Measurements from ENCODE around the gene PHACTR3.

The PHACTR3 gene

DNA sequence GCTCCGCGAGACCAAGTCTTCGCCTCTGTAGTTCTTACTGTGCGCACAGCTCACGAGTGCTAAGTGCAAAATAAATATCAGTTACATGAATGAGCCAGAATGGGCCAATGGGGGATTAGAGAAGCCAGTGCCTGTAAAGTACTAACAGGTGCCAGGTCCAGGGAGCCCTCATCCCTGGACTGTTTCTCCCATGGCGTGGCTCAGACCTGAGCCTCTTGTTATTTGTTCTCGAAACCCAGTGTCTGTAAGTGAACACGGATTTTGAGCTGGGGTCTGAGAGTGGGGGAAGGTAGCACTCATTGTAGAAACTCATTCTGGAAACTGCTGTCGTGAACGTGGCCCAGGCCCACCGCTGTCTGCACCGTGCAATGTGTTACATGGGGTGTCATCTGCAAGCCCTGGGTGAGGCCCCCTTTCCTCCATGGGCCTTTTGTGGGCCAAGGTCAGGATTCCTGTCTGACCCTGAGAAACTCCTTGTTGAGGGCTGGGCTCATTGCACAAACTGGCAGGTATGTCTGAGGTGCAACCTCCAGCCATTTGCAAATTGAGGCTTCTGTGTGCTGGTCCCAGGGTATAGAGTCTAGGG is 174.4 kb downstream of the PHACTR3 start:
- TF ChIP-seq CTCF (conservative IDR thresholded peaks at IDR 0.05; ENCODE audit: low read depth, low read length), result no peak
- no peak overlapping the region for H3K4me3 ChIP-seq (ENCODE audit: low read depth, low read length)
- DNase-seq (ENCODE audit: low read depth), result no peak

DNA sequence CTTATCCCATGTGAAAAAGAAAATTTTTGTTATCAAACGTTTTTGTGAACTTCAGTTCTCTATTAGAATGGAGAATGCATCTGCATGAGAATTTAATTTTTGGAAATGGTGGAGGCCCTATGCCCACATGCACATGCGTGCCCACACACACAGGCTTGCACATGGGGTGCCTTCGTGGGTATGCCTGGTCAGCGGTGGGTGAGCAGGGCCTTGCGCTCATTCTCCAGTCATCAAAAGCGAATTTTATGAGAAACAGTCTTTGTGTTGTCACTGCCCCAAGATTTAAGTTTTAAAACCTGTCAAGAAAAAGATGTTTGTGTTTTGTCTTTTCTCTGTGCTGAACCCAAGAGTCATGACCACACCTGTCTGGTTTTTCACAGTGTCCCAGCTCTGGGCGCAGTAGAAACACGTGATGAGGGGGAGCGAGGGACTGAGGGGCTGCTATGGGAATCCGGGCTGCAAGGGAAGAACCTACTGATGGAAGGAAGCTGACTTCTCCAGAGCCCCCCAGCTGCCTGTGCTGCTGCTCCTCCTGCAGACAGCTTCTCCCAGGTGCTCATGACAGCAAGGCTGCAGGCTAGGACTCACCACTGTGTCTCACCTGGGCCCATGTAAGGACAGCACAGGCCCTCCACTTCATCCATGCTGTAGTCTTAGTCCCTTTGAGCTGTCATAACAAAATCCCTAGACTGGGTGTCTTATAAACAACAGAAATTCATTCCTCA is 175.5 kb downstream of the PHACTR3 start:
- DNase-seq (ENCODE audit: low read depth), result no peak
- no peak for TF ChIP-seq CTCF (conservative IDR thresholded peaks at IDR 0.05; ENCODE audit: low read depth, low read length)
- no peak overlapping the region for H3K4me3 ChIP-seq (ENCODE audit: low read depth, low read length)

DNA sequence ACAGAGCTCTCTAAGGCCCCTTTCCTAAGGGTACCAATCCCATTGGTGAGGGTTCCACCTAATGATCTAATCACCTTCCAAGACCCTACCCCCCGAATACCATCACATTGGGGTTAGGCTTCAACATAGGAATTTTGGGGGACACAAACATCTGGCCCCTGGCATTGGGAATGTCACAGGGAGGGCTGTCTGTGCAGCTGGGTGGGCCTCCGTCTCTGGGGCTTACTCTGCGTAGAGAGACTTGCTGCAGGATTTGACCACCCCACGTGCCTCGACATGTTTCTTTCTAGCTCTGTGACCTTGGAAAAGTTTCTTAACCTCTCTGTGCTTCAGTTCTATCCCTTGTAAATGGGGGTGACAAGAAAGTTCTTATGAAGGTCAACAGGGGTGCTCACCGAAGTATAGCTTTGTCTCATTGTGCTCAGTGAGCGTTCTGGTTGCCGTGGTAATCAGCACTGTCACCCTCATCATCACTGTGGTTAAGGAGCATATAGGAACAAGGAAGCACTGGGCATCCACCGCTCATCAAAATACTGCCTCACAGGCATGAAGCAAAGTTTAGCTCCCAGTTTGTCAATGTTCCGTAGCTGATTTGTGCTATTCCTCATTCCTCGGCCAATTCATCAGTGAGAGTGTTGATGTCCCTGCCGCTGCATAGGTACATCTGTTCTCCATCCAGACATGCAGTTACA is 176.3 kb downstream of the PHACTR3 start:
- DNase-seq (ENCODE audit: low read depth), result no peak
- no peak overlapping the region for H3K4me3 ChIP-seq (ENCODE audit: low read depth, low read length)
- TF ChIP-seq CTCF (conservative IDR thresholded peaks at IDR 0.05; ENCODE audit: low read depth, low read length), result no peak

DNA sequence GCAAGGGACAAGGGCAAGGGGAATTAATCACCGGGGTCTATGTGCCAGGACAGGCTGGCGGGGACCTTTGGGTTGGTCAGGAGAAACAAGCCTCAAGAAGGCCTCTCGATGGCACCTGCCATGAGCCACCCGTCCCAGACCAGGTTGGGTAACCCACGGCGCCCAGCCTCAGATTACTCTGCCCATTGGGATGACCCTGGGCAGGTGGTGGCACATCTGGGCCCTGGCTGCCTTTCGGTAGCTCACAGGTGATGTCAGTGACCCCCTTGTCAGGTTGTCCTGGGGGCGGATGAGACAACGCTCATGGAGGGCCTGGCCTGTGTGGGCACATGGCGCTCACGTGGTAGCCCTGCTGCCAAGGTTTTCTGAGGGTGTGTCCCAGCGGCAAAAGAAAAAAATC is 176.9 kb downstream of the PHACTR3 start:
- no peak for DNase-seq (ENCODE audit: low read depth)
- no peak overlapping the region for H3K4me3 ChIP-seq (ENCODE audit: low read depth, low read length)
- no peak for TF ChIP-seq CTCF (conservative IDR thresholded peaks at IDR 0.05; ENCODE audit: low read depth, low read length)

GRCh38 chr20:59782986-59783640 is 178.8 kb downstream of the PHACTR3 start:
- peak; percentile 47 for DNase-seq (ENCODE audit: low read depth)
- peak; percentile 83 for TF ChIP-seq CTCF (conservative IDR thresholded peaks at IDR 0.05; ENCODE audit: low read depth, low read length)
- no peak overlapping the region for H3K4me3 ChIP-seq (ENCODE audit: low read depth, low read length)

GRCh38 chr20:59783641-59784010 is 179.3 kb downstream of the PHACTR3 start:
- no peak for TF ChIP-seq CTCF (conservative IDR thresholded peaks at IDR 0.05; ENCODE audit: low read depth, low read length)
- no peak for DNase-seq (ENCODE audit: low read depth)

More at GRCh38 chr20:59783641-59784010, 179.3 kb downstream of the PHACTR3 start:
- no peak overlapping the region for H3K4me3 ChIP-seq (ENCODE audit: low read depth, low read length)

Data from choroid plexus epithelial cell (primary cell).